Measurements from ENCODE around the gene PHACTR1.

DNA sequence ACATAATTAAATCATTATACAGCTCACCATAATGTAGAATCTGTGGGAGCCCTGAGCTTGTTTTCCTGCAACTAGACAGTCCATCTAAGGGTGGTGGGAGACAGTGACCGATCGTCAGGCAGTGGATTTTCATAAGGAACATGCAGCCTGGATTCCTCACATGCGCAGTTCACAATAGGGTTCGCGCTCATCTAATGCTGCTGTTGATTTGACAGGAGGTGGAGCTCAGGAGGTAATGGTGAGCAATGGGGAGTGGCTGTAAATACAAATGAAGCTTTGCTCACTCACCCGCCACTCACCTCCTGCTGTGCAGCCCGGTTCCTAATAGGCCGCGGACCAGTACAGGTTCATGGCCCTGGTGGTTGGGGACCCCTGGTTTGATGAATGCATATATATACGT lies 470.3 kb downstream of the PHACTR1 start:
- TF ChIP-seq, protein P1, sequence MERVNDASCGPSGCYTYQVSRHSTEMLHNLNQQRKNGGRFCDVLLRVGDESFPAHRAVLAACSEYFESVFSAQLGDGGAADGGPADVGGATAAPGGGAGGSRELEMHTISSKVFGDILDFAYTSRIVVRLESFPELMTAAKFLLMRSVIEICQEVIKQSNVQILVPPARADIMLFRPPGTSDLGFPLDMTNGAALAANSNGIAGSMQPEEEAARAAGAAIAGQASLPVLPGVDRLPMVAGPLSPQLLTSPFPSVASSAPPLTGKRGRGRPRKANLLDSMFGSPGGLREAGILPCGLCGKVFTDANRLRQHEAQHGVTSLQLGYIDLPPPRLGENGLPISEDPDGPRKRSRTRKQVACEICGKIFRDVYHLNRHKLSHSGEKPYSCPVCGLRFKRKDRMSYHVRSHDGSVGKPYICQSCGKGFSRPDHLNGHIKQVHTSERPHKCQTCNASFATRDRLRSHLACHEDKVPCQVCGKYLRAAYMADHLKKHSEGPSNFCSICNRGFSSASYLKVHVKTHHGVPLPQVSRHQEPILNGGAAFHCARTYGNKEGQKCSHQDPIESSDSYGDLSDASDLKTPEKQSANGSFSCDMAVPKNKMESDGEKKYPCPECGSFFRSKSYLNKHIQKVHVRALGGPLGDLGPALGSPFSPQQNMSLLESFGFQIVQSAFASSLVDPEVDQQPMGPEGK (CRISPR knock-in tag; IDR thresholded peaks at IDR 0.05; ENCODE audit: borderline replicate concordance), result no peak
- TF ChIP-seq RARB (CRISPR knock-in tag; IDR thresholded peaks at IDR 0.05) (no peak), ZFP3 (CRISPR knock-in tag; IDR thresholded peaks at IDR 0.05) (no peak), ZFP30 (CRISPR knock-in tag; IDR thresholded peaks at IDR 0.05) (no peak)
- TF ChIP-seq, protein P2, sequence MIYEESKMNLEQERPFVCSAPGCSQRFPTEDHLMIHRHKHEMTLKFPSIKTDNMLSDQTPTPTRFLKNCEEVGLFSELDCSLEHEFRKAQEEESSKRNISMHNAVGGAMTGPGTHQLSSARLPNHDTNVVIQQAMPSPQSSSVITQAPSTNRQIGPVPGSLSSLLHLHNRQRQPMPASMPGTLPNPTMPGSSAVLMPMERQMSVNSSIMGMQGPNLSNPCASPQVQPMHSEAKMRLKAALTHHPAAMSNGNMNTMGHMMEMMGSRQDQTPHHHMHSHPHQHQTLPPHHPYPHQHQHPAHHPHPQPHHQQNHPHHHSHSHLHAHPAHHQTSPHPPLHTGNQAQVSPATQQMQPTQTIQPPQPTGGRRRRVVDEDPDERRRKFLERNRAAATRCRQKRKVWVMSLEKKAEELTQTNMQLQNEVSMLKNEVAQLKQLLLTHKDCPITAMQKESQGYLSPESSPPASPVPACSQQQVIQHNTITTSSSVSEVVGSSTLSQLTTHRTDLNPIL (CRISPR knock-in tag; IDR thresholded peaks at IDR 0.05; ENCODE audit: low read depth), result no peak

Measured in SK-N-SH treated with all-trans-retinoic acid at 6 μM for 48 hours (cell line).